PFSK-1 (cell line): ENCODE data around the gene RAD21L1.

Source experiments
- FOXP2 ChIP-seq: optimal IDR thresholded peaks from 2 replicates; pipeline ENCODE3; 2011; ENCODE audit warnings: borderline replicate concordance, control low read depth, inconsistent platforms; ENCODE audit not compliant: insufficient read depth; ENCODE audit errors: extremely low read length, extremely low read depth
- POLR2AphosphoS5 ChIP-seq: IDR thresholded peaks from 2 replicates; pipeline ENCODE4 v1.6.1; 2012; ENCODE audit warnings: low read depth, mild to moderate bottlenecking, control low read depth, low read length, moderate library complexity
- REST ChIP-seq, 2 experiments: IDR thresholded peaks; 2 replicates each; pipeline versions ENCODE4 v1.6.1 to v1.8.0; 2011 to 2012; ENCODE audit warnings: low read depth in 2 of 2, low read length in 2 of 2, control low read depth in 1 of 2, inconsistent platforms in 1 of 2, mild to moderate bottlenecking in 1 of 2, moderate library complexity in 1 of 2; ENCODE audit not compliant: insufficient read depth in 1 of 2
- SIN3A ChIP-seq: IDR thresholded peaks from 2 replicates; pipeline ENCODE4 v1.6.1; 2012; ENCODE audit warnings: mild to moderate bottlenecking, low read length, moderate library complexity, borderline replicate concordance; ENCODE audit not compliant: insufficient read depth
- TAF1 ChIP-seq: IDR thresholded peaks from 2 replicates; pipeline ENCODE4 v1.6.1; 2012; ENCODE audit warnings: low read length, control low read depth, borderline replicate concordance; ENCODE audit not compliant: insufficient read depth

The RAD21L1 gene

GRCh38 chr20:1241456-1241855 lies 15.6 kb downstream of the RAD21L1 start:
- TF ChIP-seq FOXP2, result no peak
- no peak for TF ChIP-seq SIN3A

DNA sequence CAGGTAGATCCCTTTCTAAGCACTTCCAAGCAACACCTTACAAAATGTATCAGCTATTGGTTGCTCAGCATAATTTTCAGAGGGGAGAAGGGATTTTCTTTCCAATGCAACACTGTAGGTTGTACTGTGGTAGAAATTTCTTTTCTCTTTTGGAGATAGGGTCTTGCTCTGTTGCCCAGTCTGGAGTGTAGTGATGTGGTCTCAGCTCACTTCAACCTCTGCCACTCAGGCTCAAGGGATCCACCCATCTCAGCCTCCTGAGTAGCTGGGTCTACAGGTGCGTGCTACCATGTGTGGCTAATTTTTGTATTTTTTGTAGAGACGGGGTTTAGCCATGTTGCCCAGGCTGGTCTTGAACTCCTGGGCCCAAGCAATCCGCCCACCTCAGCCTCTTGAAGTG lies 16.3 kb downstream of the RAD21L1 start:
- TF ChIP-seq SIN3A (no peak), REST (IDR thresholded peaks at IDR 0.05; ENCODE audit: insufficient read depth in 1 of 2, low read depth in 2 of 2, low read length in 2 of 2) (no peak), TAF1 (no peak), POLR2AphosphoS5 (no peak), FOXP2 (no peak)

DNA sequence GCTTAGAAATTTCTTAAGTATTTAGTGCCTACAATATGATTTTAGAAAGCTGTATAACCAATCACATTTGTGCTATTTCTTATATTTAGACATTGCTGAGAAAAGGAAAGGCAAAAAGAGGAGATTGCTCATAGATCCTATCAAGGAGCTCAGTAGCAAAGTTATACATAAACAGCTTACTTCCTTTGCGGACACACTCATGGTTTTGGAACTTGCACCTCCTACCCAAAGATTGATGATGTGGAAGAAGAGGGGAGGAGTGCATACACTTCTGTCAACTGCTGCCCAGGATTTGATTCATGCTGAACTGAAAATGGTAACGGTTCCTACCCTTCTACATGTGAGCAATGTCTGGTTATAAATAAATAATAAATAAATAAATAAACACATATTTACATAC lies 16.7 kb downstream of the RAD21L1 start:
- TF ChIP-seq POLR2AphosphoS5, result no peak
- no peak for TF ChIP-seq REST (IDR thresholded peaks at IDR 0.05; ENCODE audit: insufficient read depth in 1 of 2, low read depth in 2 of 2, low read length in 2 of 2)
- no peak for TF ChIP-seq TAF1
- TF ChIP-seq FOXP2, result no peak
- no peak for TF ChIP-seq SIN3A

- TF ChIP-seq FOXP2 (no peak), REST (IDR thresholded peaks at IDR 0.05; ENCODE audit: insufficient read depth in 1 of 2, low read depth in 2 of 2, low read length in 2 of 2) (no peak), POLR2AphosphoS5 (no peak), TAF1 (no peak), SIN3A (no peak)
These were observed 19.7 kb downstream of the RAD21L1 start for GRCh38 chr20:1245578-1245977.

- TF ChIP-seq POLR2AphosphoS5, result no peak
- no peak for TF ChIP-seq TAF1
- no peak for TF ChIP-seq FOXP2
- no peak for TF ChIP-seq REST (IDR thresholded peaks at IDR 0.05; ENCODE audit: insufficient read depth in 1 of 2, low read depth in 2 of 2, low read length in 2 of 2)
- TF ChIP-seq SIN3A, result no peak
These were observed 21.8 kb downstream of the RAD21L1 start for GRCh38 chr20:1247689-1248088.
